ENCODE measurements around the gene BHMT2.

The BHMT2 gene

GRCh38 chr5:79062436-79062835 lies 7.1 kb upstream of the BHMT2 start:
- no peak for DNase-seq (ENCODE audit: low read depth)

- no peak for DNase-seq (ENCODE audit: low read depth)
Observed at GRCh38 chr5:79070350-79070667, 742 bp downstream of the BHMT2 start.

- DNase-seq (ENCODE audit: low read depth) = no peak
Observed at GRCh38 chr5:79074641-79075040, 5.1 kb downstream of the BHMT2 start.

- DNase-seq (ENCODE audit: low read depth) = no peak
Observed at GRCh38 chr5:79075646-79076426, 6.3 kb downstream of the BHMT2 start.

- DNase-seq (ENCODE audit: low read depth) = no peak
Observed at GRCh38 chr5:79076819-79077218, 7.3 kb downstream of the BHMT2 start.

- no peak for DNase-seq (ENCODE audit: low read depth)
Observed at GRCh38 chr5:79077680-79078365, 8.3 kb downstream of the BHMT2 start.

- no peak for DNase-seq (ENCODE audit: low read depth)
Observed at GRCh38 chr5:79080804-79081203, 11.2 kb downstream of the BHMT2 start.

GRCh38 chr5:79081779-79082178 lies 12.2 kb downstream of the BHMT2 start:
- no peak for DNase-seq (ENCODE audit: low read depth)

- DNase-seq (ENCODE audit: low read depth) = no peak
Observed at GRCh38 chr5:79086116-79086515, 16.5 kb downstream of the BHMT2 start.

GRCh38 chr5:79088507-79088906 lies 18.9 kb downstream of the BHMT2 start:
- DNase-seq (ENCODE audit: low read depth) = no peak

- DNase-seq (ENCODE audit: low read depth) = no peak
Observed at GRCh38 chr5:79091064-79091463, 21.5 kb downstream of the BHMT2 start.

GRCh38 chr5:79093762-79094161 lies 24.2 kb downstream of the BHMT2 start:
- DNase-seq (ENCODE audit: low read depth) = no peak

- no peak for DNase-seq (ENCODE audit: low read depth)
Observed at GRCh38 chr5:79105868-79106267, 36.3 kb downstream of the BHMT2 start.

GRCh38 chr5:79107020-79107796 lies 37.6 kb downstream of the BHMT2 start:
- DNase-seq (ENCODE audit: low read depth) = no peak

- no peak for DNase-seq (ENCODE audit: low read depth)
Observed at GRCh38 chr5:79108086-79108485, 38.5 kb downstream of the BHMT2 start.

GRCh38 chr5:79108792-79109191 lies 39.2 kb downstream of the BHMT2 start:
- no peak for DNase-seq (ENCODE audit: low read depth)

GRCh38 chr5:79109527-79110492 lies 40.2 kb downstream of the BHMT2 start:
- no peak for DNase-seq (ENCODE audit: low read depth)

- DNase-seq (ENCODE audit: low read depth) = no peak
Observed at GRCh38 chr5:79111387-79111959, 41.9 kb downstream of the BHMT2 start, which contains the start of gene BHMT. Gene BHMT, plus strand, starts transcription at chr5:79111809. Its CDS starts 77 bp downstream, at chr5:79111886.

GRCh38 chr5:79111960-79112702 lies 42.6 kb downstream of the BHMT2 start:
- DNase-seq (ENCODE audit: low read depth) = no peak

- DNase-seq (ENCODE audit: low read depth) = no peak
Observed at GRCh38 chr5:79112703-79113058, 43.1 kb downstream of the BHMT2 start.

- no peak for DNase-seq (ENCODE audit: low read depth)
Observed at GRCh38 chr5:79119486-79119885, 49.9 kb downstream of the BHMT2 start.

Measured in activated T-helper 9 cell treated with anti-CD3 and anti-CD28 coated beads, Interleukin-2, amount 50 U/mL, for 16 hours (primary cell).